HepG2 (cell line): ENCODE measurements around the gene FKBP5. TPM values are rescaled to one million over a fixed set of nuclear protein-coding genes. Genes with fewer than 3 reads are reported as not detected.

Experiments used
- ATAC-seq: fragments of 200-7000 bp; cut with Tn5 transposase; 3 replicates; pipeline ENCODE4 v1.9.1; 2020; ENCODE audit warnings: mild to moderate bottlenecking, moderate library complexity
- BruUV-seq: library from RNA; stranded (reverse); fragments of 400-500 nt; replicated peaks from 2 replicates; lab custom pipeline; 2021; lab: Mats Ljungman, UMichigan
- CTCF ChIA-PET: fragments of 300-600 bp; formaldehyde crosslinking; extraction: SDS; loops from one replicate; lab custom pipeline; 2021; ENCODE audit warnings: low total read pairs, inconsistent platforms, low intra/inter-chr PET ratio; lab: Yijun Ruan, JAX
- POLR2A ChIA-PET: fragments of 350-600 bp; sonication (Branson Sonifier 250); formaldehyde crosslinking; loops from one replicate; lab custom pipeline; 2020; ENCODE audit warnings: antibody characterized with exemption, inconsistent platforms; lab: Yijun Ruan, JAX
- DNase-seq: peaks from one replicate; pipeline ENCODE4 v3.0.0-alpha.2; 2015; ENCODE audit warnings: low spot score
- FAIRE-seq: peaks from 3 replicates; lab custom pipeline; 2011; peaks lifted over from hg19 to GRCh38; lab: Jason Lieb, UNC
- H2AFZ ChIP-seq: one replicate; pipeline ENCODE4 v1.6.1; 2011; ENCODE audit warnings: low read length, inconsistent platforms
- H3K27ac ChIP-seq: fragments of 300-600 bp; 3 replicates; pipeline ENCODE4 v1.8.0; 2011; ENCODE audit warnings: mixed run types, mild to moderate bottlenecking, mixed read lengths, low read length, inconsistent platforms; ENCODE audit not compliant: insufficient read depth; ENCODE audit errors: extremely low read length
- H3K27me3 ChIP-seq, 2 experiments: fragments of 200-600 bp in 1 of 2; 2 replicates in 1 of 2; 3 replicates in 1 of 2; pipeline versions ENCODE4 v1.6.0 to v1.8.0; 2011; ENCODE audit warnings: low read length in 2 of 2, mild to moderate bottlenecking in 2 of 2, moderate library complexity in 2 of 2, inconsistent platforms in 1 of 2; ENCODE audit not compliant: insufficient read depth in 2 of 2, control insufficient read depth in 1 of 2
- H3K36me3 ChIP-seq, 2 experiments: fragments of 200-600 bp in 1 of 2; replicated peaks in 1 of 2; 2 replicates in 1 of 2; 3 replicates in 1 of 2; pipeline versions ENCODE4 v1.5.1 to v1.8.0; 2011; ENCODE audit warnings: low read length in 2 of 2, inconsistent platforms in 1 of 2; ENCODE audit not compliant: insufficient read depth in 2 of 2, control insufficient read depth in 1 of 2
- H3K4me1 ChIP-seq: 2 replicates; pipeline ENCODE4 v1.5.1; 2012; ENCODE audit warnings: low read length, inconsistent platforms; ENCODE audit not compliant: insufficient read depth
- H3K4me2 ChIP-seq: 2 replicates; pipeline ENCODE4 v1.6.0; 2011; ENCODE audit warnings: low read depth, low read length, inconsistent platforms
- H3K4me3 ChIP-seq, 3 experiments: fragments of 200-600 bp in 1 of 3; sonication (generic), shearing (Covaris generic) in 1 of 3; replicated peaks in 1 of 3; 2 replicates each; pipeline ENCODE4 v1.5.1; 2011 to 2016; ENCODE audit warnings: low read length in 3 of 3, inconsistent platforms in 2 of 3, low read depth in 2 of 3, mild to moderate bottlenecking in 2 of 3, control low read depth in 1 of 3, mixed read lengths in 1 of 3; ENCODE audit not compliant: insufficient read depth in 1 of 3
- H3K79me2 ChIP-seq: one replicate; pipeline ENCODE4 v1.6.1; 2011; ENCODE audit warnings: low read length, inconsistent platforms; ENCODE audit not compliant: insufficient read depth
- H3K9ac ChIP-seq: 2 replicates; pipeline ENCODE4 v1.6.0; 2011; ENCODE audit warnings: mild to moderate bottlenecking, low read depth, low read length, inconsistent platforms; ENCODE audit not compliant: insufficient read depth
- H3K9me3 ChIP-seq: 2 replicates; pipeline ENCODE4 v1.5.1; 2012; ENCODE audit warnings: mild to moderate bottlenecking, low read length
- H4K20me1 ChIP-seq: 2 replicates; pipeline ENCODE4 v1.6.0; 2011; ENCODE audit warnings: inconsistent platforms, mild to moderate bottlenecking, low read length, moderate library complexity; ENCODE audit not compliant: insufficient read depth
- AGO2 ChIP-seq: fragments of 200-400 bp; formaldehyde crosslinking; optimal IDR thresholded peaks from 2 replicates; pipeline ENCODE3; 2017; ENCODE audit warnings: mild to moderate bottlenecking, low read depth, low read length, moderate library complexity
- CHCHD3 ChIP-seq: sonication (generic); formaldehyde crosslinking; IDR thresholded peaks from 2 replicates; pipeline ENCODE4 v1.8.0; 2022; ENCODE audit warnings: mild to moderate bottlenecking, missing genetic modification reagents, moderate library complexity
- EED ChIP-seq: sonication (generic); formaldehyde crosslinking; IDR thresholded peaks from 2 replicates; pipeline ENCODE4 v1.5.0; 2020; ENCODE audit warnings: mild to moderate bottlenecking, missing genetic modification reagents
- ERF ChIP-seq: IDR thresholded peaks from 2 replicates; pipeline ENCODE4 v1.6.1; 2018; ENCODE audit warnings: missing biosample characterization, missing genetic modification reagents
- KLF12 ChIP-seq: sonication (generic); formaldehyde crosslinking; IDR thresholded peaks from 2 replicates; pipeline ENCODE4 v1.4.0; 2020; ENCODE audit warnings: missing genetic modification reagents, borderline replicate concordance
- NR2F1 ChIP-seq, 2 experiments: fragments of 450-650 bp in 1 of 2; formaldehyde crosslinking in 1 of 2; IDR thresholded peaks; 2 replicates each; pipeline versions ENCODE4 v1.5.0 to v1.6.1; 2016 to 2020; ENCODE audit warnings: mild to moderate bottlenecking in 1 of 2, missing compliant biosample characterization in 1 of 2, missing genetic modification reagents in 1 of 2, moderate library complexity in 1 of 2
- POLR2AphosphoS2 ChIP-seq: IDR thresholded peaks from 2 replicates; pipeline ENCODE4 v1.6.1; 2011; ENCODE audit warnings: low read depth, low read length, improper control_type of control experiment
- TCF7 ChIP-seq: sonication (generic); IDR thresholded peaks from 2 replicates; pipeline ENCODE4 v1.6.1; 2016; ENCODE audit warnings: antibody characterized with exemption, low read depth
- TCF7L2 ChIP-seq: IDR thresholded peaks from 2 replicates; pipeline ENCODE4 v1.6.1; 2011; ENCODE audit warnings: mild to moderate bottlenecking, low read depth, low read length, moderate library complexity
- ZBTB39 ChIP-seq: sonication (generic); formaldehyde crosslinking; IDR thresholded peaks from 2 replicates; pipeline ENCODE4 v1.5.0; 2020; ENCODE audit warnings: missing genetic modification reagents
- ZMAT3 ChIP-seq: sonication (generic); formaldehyde crosslinking; conservative IDR thresholded peaks from 2 replicates; pipeline ENCODE4 v1.7.0; 2021; ENCODE audit warnings: missing genetic modification reagents
- ZNF639 ChIP-seq: conservative IDR thresholded peaks from 2 replicates; pipeline ENCODE4 v1.6.1; 2018; ENCODE audit warnings: missing genetic modification reagents
- ZNF724P ChIP-seq: sonication (generic); formaldehyde crosslinking; IDR thresholded peaks from 2 replicates; pipeline ENCODE4 v1.8.0; 2022; ENCODE audit warnings: missing genetic modification reagents, borderline replicate concordance
- WGBS: methylation state at CpG from one replicate; pipeline ENCODE4 v1.1.6; 2017; ENCODE audit warnings: low lambda C conversion rate; 5-methylcytosine and 5-hydroxymethylcytosine counted together
- in situ Hi-C: cut with HindIII; loops from 2 replicates; pipeline ENCODE4 v1.10.0; 2017; ENCODE audit warnings: low pct_unique_long_range_greater_than_20kb; ENCODE audit not compliant: extremely low pct_ligation_motif_present
- intact Hi-C: fragments of 100-400 bp; cut with micrococcal nuclease; formaldehyde crosslinking; loops from one replicate; pipeline ENCODE4 v1.10.0; 2022; ENCODE audit not compliant: unreplicated experiment
- polyA plus RNA-seq, 8 experiments: library from polyadenylated mRNA; depleted of rRNA in 3 of 8; stranded (reverse) in 7 of 8; unstranded in 1 of 8; fragments of >200 nt; fragmentation: Illumina TruSeq in 4 of 8; extraction: Trizol in 4 of 8; gene quantifications; 2 replicates each; pipeline versions ENCODE4 v1.2.1 to v1.2.3, GENCODE V29; 2011 to 2016; ENCODE audit warnings: low read depth in 4 of 8, missing spikeins in 1 of 8, mixed read lengths in 1 of 8; ENCODE audit not compliant: insufficient read depth in 1 of 8
- total RNA-seq, 5 experiments: library from RNA; depleted of rRNA; stranded (reverse); fragments of >200 nt; fragmentation: Illumina TruSeq; extraction: Trizol; gene quantifications; 2 replicates each; pipeline ENCODE4 v1.2.3, GENCODE V29; 2016; ENCODE audit warnings: low read depth in 1 of 5
- TF ChIP-seq, protein P1 (sequence below): sonication (generic); formaldehyde crosslinking; IDR thresholded peaks from 2 replicates; pipeline ENCODE4 v1.4.0; 2020; ENCODE audit warnings: mild to moderate bottlenecking, missing genetic modification reagents, borderline replicate concordance
- TF ChIP-seq, protein P2 (sequence below): sonication (generic); formaldehyde crosslinking; IDR thresholded peaks from 2 replicates; pipeline ENCODE4 v1.4.0; 2020; ENCODE audit warnings: mild to moderate bottlenecking, missing genetic modification reagents

FKBP5 gene
- total and polyA plus RNA-seq, 2 of the 13 experiments (the other 11 are each of a cell fraction or from before 2014, with no cell fraction given): 8.0 to 17.4 TPM

DNA sequence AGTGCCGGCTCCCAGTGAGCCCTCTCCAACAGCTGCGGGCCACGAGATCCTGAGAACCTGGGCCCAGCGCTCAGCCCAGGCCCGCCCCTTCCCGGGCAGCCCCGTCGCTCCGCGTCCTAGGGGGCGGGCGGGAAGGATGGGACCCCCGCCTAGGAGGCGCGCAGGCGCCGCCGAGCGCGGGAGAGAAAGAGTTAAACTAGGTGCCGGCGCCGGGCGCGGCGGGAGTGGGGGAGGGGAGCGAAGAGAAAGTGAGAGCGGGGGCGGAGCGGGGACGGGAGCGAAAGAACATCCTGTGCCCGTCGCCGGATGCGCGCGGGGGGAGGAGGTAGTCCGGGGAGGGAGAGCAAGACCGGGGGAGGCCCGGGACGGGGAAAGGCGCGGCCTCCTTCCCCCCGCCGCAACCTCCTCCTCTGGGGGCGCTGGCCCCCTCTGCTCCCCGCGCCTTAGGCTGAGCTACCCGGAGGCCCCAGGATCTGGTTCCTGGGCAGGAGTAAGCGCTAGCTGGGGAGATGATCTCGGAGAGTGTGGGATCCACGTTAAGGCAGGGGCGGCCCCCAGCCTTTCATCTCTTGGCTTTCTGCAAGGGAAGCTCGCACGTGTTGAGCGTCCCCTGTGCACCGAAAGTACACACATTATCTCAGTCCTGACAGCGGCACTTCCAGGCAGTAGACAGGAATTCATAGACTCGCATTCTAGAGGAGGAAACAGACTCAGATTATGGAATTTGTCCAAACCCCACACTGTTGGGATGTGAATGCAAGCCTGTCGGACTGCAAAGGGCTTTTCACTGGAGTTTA is 43.2 kb upstream of the FKBP5 start:
- Histone ChIP-seq H3K9ac (peak overlapping the region; percentile 77), H3K9me3 (no peaks in the 10 kb centered on the region), H3K36me3 (no peaks in the 10 kb centered on the region), H3K79me2 (no peaks in the 10 kb centered on the region), H4K20me1 (no peaks in the 10 kb centered on the region), H3K27me3 (no peaks in the 10 kb centered on the region; a peak in 1 of 5 replicates), H2AFZ (no peak overlapping the region), H3K4me3 (peak overlapping the region; percentile 63 to 88 (median 74)), H3K4me1 (peaks cover 64% of the 10 kb centered on the region), H3K27ac (peak overlapping the region; percentile 87), H3K4me2 (peak overlapping the region; percentile 87)
- intact Hi-C loops (loop anchor here (10.0 kb wide), 1 partner anchor 437 kb away; the partner anchor contains the start of gene DEF6), in situ Hi-C loops (loop anchor here (10.0 kb wide), 1 partner anchor 417 kb away; no protein-coding TSS in a partner anchor)
- DNase-seq (peak; percentile 96), FAIRE-seq (peak; percentile 71), ATAC-seq (peak; percentile 53)
- 2% methylated on average over 51 of the region's 61 CpGs for whole genome bisulfite sequencing
- BruUV-seq: TSS peak; percentile 93
- ChIA-PET POLR2A (interaction anchor here (0.9 to 1.8 kb wide), 8 partner anchors 9 to 472 kb away, joined by 3 to 19 read pairs (median 4); partner anchors contain the start of genes FKBP5 and ZNF76), CTCF (interaction anchor here (0.9 to 1.3 kb wide), 2 partner anchors 43 to 148 kb away, joined by 3 to 5 read pairs; partner anchors contain the start of gene FKBP5)
- TF ChIP-seq, protein P1, sequence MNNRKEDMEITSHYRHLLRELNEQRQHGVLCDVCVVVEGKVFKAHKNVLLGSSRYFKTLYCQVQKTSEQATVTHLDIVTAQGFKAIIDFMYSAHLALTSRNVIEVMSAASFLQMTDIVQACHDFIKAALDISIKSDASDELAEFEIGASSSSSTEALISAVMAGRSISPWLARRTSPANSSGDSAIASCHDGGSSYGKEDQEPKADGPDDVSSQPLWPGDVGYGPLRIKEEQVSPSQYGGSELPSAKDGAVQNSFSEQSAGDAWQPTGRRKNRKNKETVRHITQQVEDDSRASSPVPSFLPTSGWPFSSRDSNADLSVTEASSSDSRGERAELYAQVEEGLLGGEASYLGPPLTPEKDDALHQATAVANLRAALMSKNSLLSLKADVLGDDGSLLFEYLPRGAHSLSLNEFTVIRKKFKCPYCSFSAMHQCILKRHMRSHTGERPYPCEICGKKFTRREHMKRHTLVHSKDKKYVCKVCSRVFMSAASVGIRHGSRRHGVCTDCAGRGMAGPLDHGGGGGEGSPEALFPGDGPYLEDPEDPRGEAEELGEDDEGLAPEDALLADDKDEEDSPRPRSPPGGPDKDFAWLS (CRISPR knock-in tag): no peak
- TF ChIP-seq ERF (CRISPR knock-in tag): peak; percentile 71
- peak; percentile 89 for TF ChIP-seq AGO2
- peak in 1 of 2 experiments; percentile 37; a peak in 2 of 4 replicates for TF ChIP-seq NR2F1 (CRISPR knock-in tag; IDR thresholded peaks at IDR 0.05)
- no peak for TF ChIP-seq CHCHD3 (CRISPR knock-in tag)
- TF ChIP-seq TCF7: peak; percentile 88
- TF ChIP-seq, protein P2, sequence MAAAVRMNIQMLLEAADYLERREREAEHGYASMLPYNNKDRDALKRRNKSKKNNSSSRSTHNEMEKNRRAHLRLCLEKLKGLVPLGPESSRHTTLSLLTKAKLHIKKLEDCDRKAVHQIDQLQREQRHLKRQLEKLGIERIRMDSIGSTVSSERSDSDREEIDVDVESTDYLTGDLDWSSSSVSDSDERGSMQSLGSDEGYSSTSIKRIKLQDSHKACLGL (CRISPR knock-in tag): peak; percentile 24; the same call in 1 of the 2 replicates
- no peak for TF ChIP-seq POLR2AphosphoS2
- TF ChIP-seq ZMAT3 (CRISPR knock-in tag): 0 out of 2 replicates have a peak, but pooled peaks have one; percentile 34
- TF ChIP-seq KLF12: no peak; the same call in 1 of the 2 replicates
- no peak for TF ChIP-seq EED (CRISPR knock-in tag)
- TF ChIP-seq ZBTB39 (CRISPR knock-in tag): no peak; the same call in 1 of the 2 replicates
- no peak for TF ChIP-seq TCF7L2
- TF ChIP-seq ZNF724P (CRISPR knock-in tag): no peak
- TF ChIP-seq ZNF639 (CRISPR knock-in tag): peak; percentile 97
